Measurements from ENCODE around the gene HCAR3. TPM values are rescaled to one million over a fixed set of nuclear protein-coding genes. Genes with fewer than 3 reads are reported as not detected.

Gene HCAR3
- total and polyA plus RNA-seq, 2 of the 8 experiments (the other 6 are each of a cell fraction or from before 2014, with no cell fraction given): not detected

DNA sequence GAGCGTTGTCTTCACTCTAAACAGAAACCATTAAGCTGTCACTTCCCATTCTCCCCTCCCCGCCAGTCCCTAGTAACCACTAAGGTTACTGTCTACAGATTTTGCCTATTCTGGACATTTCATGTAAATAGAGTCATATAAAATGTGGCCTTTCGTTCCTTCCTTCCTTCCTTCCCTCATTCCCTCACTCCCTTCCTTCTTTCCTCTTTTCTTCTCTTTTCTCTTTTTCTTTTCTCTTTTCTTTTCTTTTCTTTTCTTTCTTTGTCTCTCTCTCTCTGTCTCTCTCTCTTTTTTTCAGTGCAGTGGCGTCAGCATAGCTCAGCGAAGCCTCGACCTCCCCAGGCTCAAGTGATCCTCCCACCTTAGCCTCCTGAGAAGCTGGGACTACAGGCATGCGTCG lies 51.3 kb downstream of the HCAR3 start:
- Histone ChIP-seq H3K9me3 (ENCODE audit: insufficient read depth in 2 of 2, low read depth in 1 of 2, low read length in 1 of 2) (no peaks in the 10 kb centered on the region), H3K4me3 (ENCODE audit: extremely low read depth in 1 of 4, insufficient read depth in 2 of 4, low read depth in 3 of 4, low read length in 4 of 4) (no peak overlapping the region), H2BK12ac (ENCODE audit: low read depth, low read length) (no peak overlapping the region), H3K79me2 (ENCODE audit: control insufficient read depth in 1 of 2, insufficient read depth in 2 of 2, low read length in 2 of 2) (no peaks in the 10 kb centered on the region), H3K27ac (ENCODE audit: low read depth, low read length) (no peak overlapping the region), H2AFZ (ENCODE audit: low read length) (no peak overlapping the region), H2BK120ac (replicated peaks; ENCODE audit: low read depth, low read length) (no peak overlapping the region), H2BK5ac (ENCODE audit: low read depth, low read length) (no peak overlapping the region), H3K79me1 (ENCODE audit: low read depth, low read length) (no peaks in the 10 kb centered on the region), H3K4ac (replicated peaks; ENCODE audit: insufficient read length, low read depth, low read length) (no peak overlapping the region), H4K5ac (ENCODE audit: insufficient read length, low read depth, low read length) (no peak overlapping the region), H3K56ac (replicated peaks; ENCODE audit: insufficient read length, low read depth, low read length) (no peak overlapping the region), H4K91ac (replicated peaks; ENCODE audit: insufficient read length, low read length) (no peak overlapping the region), H3K36me3 (ENCODE audit: control insufficient read depth in 2 of 4, insufficient read depth in 4 of 4, low read length in 3 of 4) (no peaks in the 10 kb centered on the region), H3K18ac (ENCODE audit: extremely low read depth, low read length) (no peak overlapping the region), H4K20me1 (replicated peaks in 1 of 2; ENCODE audit: control insufficient read depth in 1 of 2, insufficient read depth in 2 of 2, low read length in 2 of 2) (no peaks in the 10 kb centered on the region), H3K14ac (ENCODE audit: insufficient read length) (no peak overlapping the region), H3K4me2 (ENCODE audit: insufficient read depth in 1 of 2, low read depth in 2 of 2, low read length in 2 of 2) (no peak overlapping the region), H3K23ac (ENCODE audit: insufficient read length) (no peak overlapping the region), H3K4me1 (replicated peaks in 1 of 4; ENCODE audit: control insufficient read depth in 3 of 4, insufficient read depth in 4 of 4, low read length in 3 of 4) (no peaks in the 10 kb centered on the region), H3K23me2 (ENCODE audit: low read depth, low read length) (no peaks in the 10 kb centered on the region), H2AK5ac (ENCODE audit: low read depth, low read length) (no peak overlapping the region), H4K8ac (ENCODE audit: extremely low read depth, insufficient read depth, low read length) (no peak overlapping the region), H2BK20ac (ENCODE audit: low read length) (no peak overlapping the region), H2BK15ac (ENCODE audit: low read length) (no peak overlapping the region), H3K9ac (replicated peaks in 1 of 4; ENCODE audit: extremely low read depth in 1 of 4, low read depth in 3 of 4, low read length in 3 of 4) (no peak overlapping the region), H3K27me3 (replicated peaks in 1 of 4; ENCODE audit: control insufficient read depth in 3 of 4, extremely low read depth in 1 of 4, insufficient read depth in 3 of 4, low read length in 3 of 4) (no peaks in the 10 kb centered on the region)
- FAIRE-seq (no peak), DNase-seq (ENCODE audit: low read depth in 1 of 2, low spot score in 2 of 2) (no peak)
- no peak for TF ChIP-seq SAP30 (IDR thresholded peaks at IDR 0.05; ENCODE audit: insufficient read depth, insufficient replicate concordance, low read length)
- no peak for TF ChIP-seq ASH2L (IDR thresholded peaks at IDR 0.05; ENCODE audit: low read length)
- TF ChIP-seq CREB1 (IDR thresholded peaks at IDR 0.05): no peak
- TF ChIP-seq CBX8 (IDR thresholded peaks at IDR 0.05; ENCODE audit: borderline replicate concordance, low read depth, low read length): no peak
- TF ChIP-seq ATF2 (IDR thresholded peaks at IDR 0.05; ENCODE audit: low read length): no peak
- TF ChIP-seq USF2 (IDR thresholded peaks at IDR 0.05; ENCODE audit: low read length): no peak
- TF ChIP-seq CHD2 (IDR thresholded peaks at IDR 0.05; ENCODE audit: low read length): no peak
- TF ChIP-seq SP4 (IDR thresholded peaks at IDR 0.05; ENCODE audit: low read length): no peak
- TF ChIP-seq TAF7 (optimal IDR thresholded peaks at IDR 0.05; ENCODE audit: borderline replicate concordance, low read depth, low read length): no peak
- TF ChIP-seq RNF2 (IDR thresholded peaks at IDR 0.05; ENCODE audit: borderline replicate concordance, low read depth, low read length, missing control alignments, poor library complexity, severe bottlenecking): no peak
- TF ChIP-seq POLR2AphosphoS5 (IDR thresholded peaks at IDR 0.05; ENCODE audit: low read depth, low read length): no peak
- no peak for TF ChIP-seq JUN (IDR thresholded peaks at IDR 0.05; ENCODE audit: low read depth, low read length)
- ChIA-PET CTCF (ENCODE audit: partially characterized antibody) (interaction anchor here (1.3 kb wide), 1 partner anchor 8 kb away, joined by 5 read pairs; no protein-coding TSS in a partner anchor), POLR2A (ENCODE audit: partially characterized antibody) (interaction anchor here (1.6 to 1.7 kb wide), 2 partner anchors 9 to 11 kb away, joined by 3 read pairs; no protein-coding TSS in a partner anchor)
- WGBS, 2 experiments (ENCODE audit: extremely low coverage in 1 of 2, insufficient coverage in 1 of 2, insufficient read length in 1 of 2, insufficient replicate concordance in 2 of 2, low coverage in 1 of 2, low lambda C conversion rate in 2 of 2, missing lambda C conversion rate in 1 of 2): 76% methylated on average over 6 of the region's 8 CpGs; no CpG with 5 or more reads in 1 of the 2 experiments

Measured in H1 (cell line).